H9 (cell line): ENCODE measurements around the gene ATN1. TPM values are rescaled to one million over a fixed set of nuclear protein-coding genes. Genes with fewer than 3 reads are reported as not detected.
A peak's percentile ranks its signal among the peaks of the same experiment; 100 is the strongest.

Experiments
- DNase-seq: peaks from one replicate; pipeline ENCODE4 v3.0.0-alpha.2; 2017
- H2AFZ ChIP-seq: one replicate; pipeline ENCODE4 v1.6.1; 2013; ENCODE audit warnings: mild to moderate bottlenecking, low read length, control low read depth, moderate library complexity
- H2AK5ac ChIP-seq: 2 replicates; pipeline ENCODE4 v1.6.1; 2013; ENCODE audit warnings: low read length, control low read depth, mixed read lengths; ENCODE audit not compliant: insufficient read length
- H2BK120ac ChIP-seq: one replicate; pipeline ENCODE4 v1.6.1; 2013; ENCODE audit warnings: low read depth, mild to moderate bottlenecking, low read length, control low read depth, inconsistent platforms; ENCODE audit not compliant: poor library complexity, severe bottlenecking
- H2BK12ac ChIP-seq: 2 replicates; pipeline ENCODE4 v1.6.1; 2013; ENCODE audit warnings: low read length, control low read depth, mixed read lengths, low read depth; ENCODE audit not compliant: insufficient read length
- H2BK15ac ChIP-seq: 2 replicates; pipeline ENCODE4 v1.6.1; 2013; ENCODE audit warnings: low read depth, low read length, control low read depth
- H2BK20ac ChIP-seq: one replicate; pipeline ENCODE4 v1.6.1; 2013; ENCODE audit warnings: low read depth, mild to moderate bottlenecking, low read length, control low read depth, inconsistent platforms; ENCODE audit not compliant: poor library complexity, severe bottlenecking
- H2BK5ac ChIP-seq: 2 replicates; pipeline ENCODE4 v1.6.1; 2013; ENCODE audit warnings: low read length, control low read depth, mixed read lengths; ENCODE audit not compliant: insufficient read length
- H3K14ac ChIP-seq: 2 replicates; pipeline ENCODE4 v1.6.1; 2013; ENCODE audit warnings: low read length, control low read depth; ENCODE audit not compliant: insufficient read depth
- H3K18ac ChIP-seq: 2 replicates; pipeline ENCODE4 v1.6.1; 2013; ENCODE audit warnings: low read depth, mild to moderate bottlenecking, mixed read lengths, low read length, control low read depth; ENCODE audit not compliant: insufficient read length
- H3K23ac ChIP-seq: 2 replicates; pipeline ENCODE4 v1.6.1; 2013; ENCODE audit warnings: low read length, control low read depth, mixed read lengths, low read depth; ENCODE audit not compliant: insufficient read length
- H3K23me2 ChIP-seq: 2 replicates; pipeline ENCODE4 v1.6.1; 2013; ENCODE audit warnings: low read depth, mild to moderate bottlenecking, mixed read lengths, low read length, control low read depth; ENCODE audit not compliant: insufficient read length, poor library complexity, severe bottlenecking
- H3K27ac ChIP-seq: 2 replicates; pipeline ENCODE4 v1.5.1; 2013; ENCODE audit warnings: low read length, control low read depth, mixed read lengths, low read depth; ENCODE audit not compliant: insufficient read length
- H3K27me3 ChIP-seq: 2 replicates; pipeline ENCODE4 v1.6.1; 2013; ENCODE audit warnings: low read length, control low read depth, inconsistent platforms; ENCODE audit not compliant: insufficient read depth
- H3K4ac ChIP-seq: 2 replicates; pipeline ENCODE4 v1.6.1; 2013; ENCODE audit warnings: low read depth, mild to moderate bottlenecking, control low read depth, inconsistent platforms, low read length, moderate library complexity
- H3K4me1 ChIP-seq: 2 replicates; pipeline ENCODE4 v1.6.1; 2013; ENCODE audit warnings: low read length, control low read depth, inconsistent platforms; ENCODE audit not compliant: insufficient read depth
- H3K4me2 ChIP-seq: 2 replicates; pipeline ENCODE4 v1.6.1; 2013; ENCODE audit warnings: low read length, control low read depth, mixed read lengths; ENCODE audit not compliant: insufficient read length, insufficient read depth
- H3K56ac ChIP-seq: 2 replicates; pipeline ENCODE4 v1.6.1; 2013; ENCODE audit warnings: low read depth, mild to moderate bottlenecking, mixed read lengths, low read length, control low read depth; ENCODE audit not compliant: insufficient read length
- H3K79me1 ChIP-seq: 2 replicates; pipeline ENCODE4 v1.6.1; 2013; ENCODE audit warnings: low read depth, mild to moderate bottlenecking, moderate library complexity, low read length, control low read depth, inconsistent platforms; ENCODE audit not compliant: insufficient read depth, poor library complexity, severe bottlenecking
- H3K79me2 ChIP-seq: 2 replicates; pipeline ENCODE4 v1.6.1; 2013; ENCODE audit warnings: low read length, control low read depth, inconsistent platforms; ENCODE audit not compliant: insufficient read depth
- H3K9ac ChIP-seq: 2 replicates; pipeline ENCODE4 v1.6.1; 2013; ENCODE audit warnings: low read length, control low read depth, mixed read lengths; ENCODE audit not compliant: insufficient read length; ENCODE audit errors: extremely low read depth
- H3K9me3 ChIP-seq: one replicate; pipeline ENCODE4 v1.6.1; 2013; ENCODE audit warnings: low read depth, low read length, inconsistent platforms; ENCODE audit not compliant: control insufficient read depth
- H3T11ph ChIP-seq: one replicate; pipeline ENCODE4 v1.6.1; 2013; ENCODE audit warnings: mild to moderate bottlenecking, low read length, control low read depth, inconsistent platforms
- H4K20me1 ChIP-seq: one replicate; pipeline ENCODE4 v1.6.1; 2013; ENCODE audit not compliant: control insufficient read depth, insufficient read length, insufficient read depth
- H4K5ac ChIP-seq: 2 replicates; pipeline ENCODE4 v1.6.1; 2013; ENCODE audit warnings: low read depth, mild to moderate bottlenecking, mixed read lengths, low read length, control low read depth; ENCODE audit not compliant: insufficient read length
- H4K8ac ChIP-seq: replicated peaks from 2 replicates; pipeline ENCODE4 v1.6.1; 2013; ENCODE audit warnings: low read length, control low read depth, mixed read lengths, low read depth; ENCODE audit not compliant: insufficient read length
- H4K91ac ChIP-seq: 2 replicates; pipeline ENCODE4 v1.6.1; 2013; ENCODE audit warnings: low read depth, mild to moderate bottlenecking, moderate library complexity, mixed read lengths, low read length, control low read depth; ENCODE audit not compliant: insufficient read length
- H3K27ac Mint-ChIP-seq, 3 experiments: 2 replicates in 2 of 3; 3 replicates in 1 of 3; pipeline ENCODE4 v1.8.0; 2020 to 2021; ENCODE audit warnings: mixed read lengths in 3 of 3, mild to moderate bottlenecking in 1 of 3, moderate library complexity in 1 of 3
- H3K27me3 Mint-ChIP-seq: 2 replicates; pipeline ENCODE4 v1.8.0; 2021; ENCODE audit warnings: low read depth, mild to moderate bottlenecking, moderate library complexity, mixed read lengths
- H3K36me3 Mint-ChIP-seq, 3 experiments: 2 replicates in 2 of 3; 3 replicates in 1 of 3; pipeline ENCODE4 v1.8.0; 2020 to 2021; ENCODE audit warnings: low read depth in 3 of 3, mixed read lengths in 3 of 3; ENCODE audit not compliant: insufficient read depth in 1 of 3
- H3K4me1 Mint-ChIP-seq, 2 experiments: 2 replicates each; pipeline ENCODE4 v1.8.0; 2020; ENCODE audit warnings: mixed read lengths in 2 of 2
- H3K4me3 Mint-ChIP-seq, 2 experiments: 2 replicates in 1 of 2; 3 replicates in 1 of 2; pipeline ENCODE4 v1.8.0; 2020 to 2021; ENCODE audit warnings: mild to moderate bottlenecking in 2 of 2, mixed read lengths in 2 of 2, moderate library complexity in 1 of 2
- H3K9me3 Mint-ChIP-seq, 2 experiments: 2 replicates in 1 of 2; 3 replicates in 1 of 2; pipeline ENCODE4 v1.8.0; 2020; ENCODE audit warnings: mild to moderate bottlenecking in 2 of 2, mixed read lengths in 2 of 2, moderate library complexity in 1 of 2
- WGBS: extraction: QIAGEN DNeasy Blood & Tissue Kit; methylation state at CpG from one replicate; pipeline ENCODE4 v1.1.7; 2013; ENCODE audit warnings: missing lambda C conversion rate, low lambda C conversion rate, mixed read lengths; ENCODE audit not compliant: insufficient read length; ENCODE audit errors: extremely low coverage; 5-methylcytosine and 5-hydroxymethylcytosine counted together
- total RNA-seq: library from RNA; stranded (reverse); gene quantifications from 2 replicates; pipeline ENCODE4 v1.2.1, GENCODE V29; 2021
- TF ChIP-seq, protein P1 (sequence below): fragments of 200-600 bp; sonication (generic); conservative IDR thresholded peaks from 3 replicates; pipeline ENCODE4 v1.8.0; 2021; ENCODE audit warnings: antibody characterized with exemption, mild to moderate bottlenecking

Gene ATN1
- total RNA-seq, 1 experiment from 2014 or later = 103 TPM

DNA sequence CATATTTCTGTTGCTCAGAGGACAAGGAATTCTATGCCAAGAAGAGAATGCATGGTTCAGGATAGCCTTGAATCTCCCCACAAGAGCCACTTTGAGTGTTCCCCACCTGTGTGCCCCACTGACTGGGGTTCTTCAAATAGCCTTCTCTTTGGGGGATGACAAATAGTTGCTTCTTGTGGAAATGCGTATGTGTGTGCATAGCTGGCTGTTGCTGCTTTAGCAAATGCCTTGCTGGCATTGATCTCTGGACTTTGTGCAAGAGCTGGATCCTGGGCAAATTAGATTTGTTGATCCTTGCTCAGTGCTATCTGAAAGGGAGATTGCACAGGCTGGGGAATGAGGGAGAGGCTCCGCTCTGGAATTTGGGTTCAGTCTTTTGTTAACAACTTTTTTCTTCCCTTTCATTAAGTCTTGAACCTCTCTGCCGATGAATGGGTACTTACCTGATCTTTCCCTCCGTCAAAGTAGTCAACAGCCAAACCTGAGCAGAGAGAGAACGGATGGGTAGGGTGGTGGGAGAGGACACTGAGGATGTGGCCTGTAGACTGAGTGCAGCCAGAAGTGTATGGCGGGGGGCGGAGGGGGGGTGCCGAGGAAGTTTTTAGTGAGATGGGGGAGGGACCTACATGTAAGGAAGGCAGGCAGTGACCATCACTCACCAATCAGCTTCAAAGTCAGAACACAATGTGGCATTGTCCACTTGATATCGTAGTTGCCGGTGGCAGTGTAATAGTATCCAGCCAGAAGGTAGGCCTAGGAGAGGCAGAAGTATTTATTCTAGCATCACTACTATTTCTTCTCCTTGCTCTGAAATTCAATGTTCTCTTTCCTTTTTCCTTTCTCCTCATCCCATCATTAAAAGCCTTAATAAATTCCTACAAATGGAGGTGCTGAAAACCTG is 53.6 kb downstream of the ATN1 start:
- Histone ChIP-seq H3K27ac (no peak overlapping the region), H2BK15ac (no peak overlapping the region), H3K14ac (no peak overlapping the region), H3K18ac (no peak overlapping the region), H3K4ac (no peak overlapping the region), H3K79me1 (no peaks in the 10 kb centered on the region), H3K27me3 (no peaks in the 10 kb centered on the region), H4K8ac (no peak overlapping the region), H2AFZ (no peak overlapping the region), H3K79me2 (no peaks in the 10 kb centered on the region), H3K23ac (no peak overlapping the region), H4K20me1 (no peaks in the 10 kb centered on the region), H4K91ac (no peak overlapping the region), H2BK120ac (no peak overlapping the region), H3K9me3 (no peaks in the 10 kb centered on the region), H2BK5ac (no peak overlapping the region), H3K9ac (no peak overlapping the region), H3K23me2 (no peaks in the 10 kb centered on the region), H3T11ph (no peak overlapping the region), H2BK20ac (no peak overlapping the region), H4K5ac (no peak overlapping the region), H2AK5ac (no peak overlapping the region), H3K4me2 (no peak overlapping the region), H2BK12ac (no peak overlapping the region), H3K4me1 (no peaks in the 10 kb centered on the region; the same call in 1 of the 2 replicates), H3K56ac (no peak overlapping the region)
- no peak for DNase-seq
- H3K27me3 Mint-ChIP-seq = no peaks in the 10 kb centered on the region; the same call in 1 of the 2 replicates
- H3K4me3 Mint-ChIP-seq = no peak overlapping the region
- peaks cover 11 to 61% (median 56%) of the 10 kb centered on the region in 3 experiments; a peak in 6 of 7 replicates for H3K36me3 Mint-ChIP-seq
- TF ChIP-seq, protein P1, sequence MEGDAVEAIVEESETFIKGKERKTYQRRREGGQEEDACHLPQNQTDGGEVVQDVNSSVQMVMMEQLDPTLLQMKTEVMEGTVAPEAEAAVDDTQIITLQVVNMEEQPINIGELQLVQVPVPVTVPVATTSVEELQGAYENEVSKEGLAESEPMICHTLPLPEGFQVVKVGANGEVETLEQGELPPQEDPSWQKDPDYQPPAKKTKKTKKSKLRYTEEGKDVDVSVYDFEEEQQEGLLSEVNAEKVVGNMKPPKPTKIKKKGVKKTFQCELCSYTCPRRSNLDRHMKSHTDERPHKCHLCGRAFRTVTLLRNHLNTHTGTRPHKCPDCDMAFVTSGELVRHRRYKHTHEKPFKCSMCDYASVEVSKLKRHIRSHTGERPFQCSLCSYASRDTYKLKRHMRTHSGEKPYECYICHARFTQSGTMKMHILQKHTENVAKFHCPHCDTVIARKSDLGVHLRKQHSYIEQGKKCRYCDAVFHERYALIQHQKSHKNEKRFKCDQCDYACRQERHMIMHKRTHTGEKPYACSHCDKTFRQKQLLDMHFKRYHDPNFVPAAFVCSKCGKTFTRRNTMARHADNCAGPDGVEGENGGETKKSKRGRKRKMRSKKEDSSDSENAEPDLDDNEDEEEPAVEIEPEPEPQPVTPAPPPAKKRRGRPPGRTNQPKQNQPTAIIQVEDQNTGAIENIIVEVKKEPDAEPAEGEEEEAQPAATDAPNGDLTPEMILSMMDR = no peak
- H3K9me3 Mint-ChIP-seq = no peaks in the 10 kb centered on the region
- peaks cover 3 to 10% of the 10 kb centered on the region in 2 experiments for H3K4me1 Mint-ChIP-seq
- WGBS = no CpG with 5 or more reads among the region's 10 CpGs
- H3K27ac Mint-ChIP-seq = peak overlapping the region in 2 of 3 experiments; percentile 4 to 18; a peak in 2 of 7 replicates
